IMR-90 (cell line): ENCODE measurements around the gene SLC7A4.

Experiments
- BHLHE40 ChIP-seq: fragments of 150-350 bp; IDR thresholded peaks from 2 replicates; pipeline ENCODE4 v1.6.1; 2016; ENCODE audit warnings: mild to moderate bottlenecking, low read depth, low read length
- CEBPB ChIP-seq: IDR thresholded peaks from 2 replicates; pipeline ENCODE4 v1.6.1; 2012; ENCODE audit warnings: low read depth, low read length, improper control_type of control experiment
- CHD1 ChIP-seq: IDR thresholded peaks from 2 replicates; pipeline ENCODE4 v1.6.1; 2012; ENCODE audit warnings: low read depth, low read length, improper control_type of control experiment
- MAFK ChIP-seq: IDR thresholded peaks from 2 replicates; pipeline ENCODE4 v1.6.1; 2012; ENCODE audit warnings: low read depth, low read length, improper control_type of control experiment
- MAZ ChIP-seq: IDR thresholded peaks from 2 replicates; pipeline ENCODE4 v1.6.1; 2012; ENCODE audit warnings: low read depth, mild to moderate bottlenecking, low read length, improper control_type of control experiment, moderate library complexity, borderline replicate concordance
- MXI1 ChIP-seq: IDR thresholded peaks from 2 replicates; pipeline ENCODE4 v1.6.1; 2012; ENCODE audit warnings: low read depth, mild to moderate bottlenecking, low read length, moderate library complexity, borderline replicate concordance
- POLR2A ChIP-seq: IDR thresholded peaks from 2 replicates; pipeline ENCODE4 v1.6.1; 2012; ENCODE audit warnings: mild to moderate bottlenecking, low read depth, low read length
- RAD21 ChIP-seq: IDR thresholded peaks from 2 replicates; pipeline ENCODE4 v1.6.1; 2012; ENCODE audit warnings: low read length, improper control_type of control experiment
- RCOR1 ChIP-seq: IDR thresholded peaks from 2 replicates; pipeline ENCODE4 v1.6.1; 2012; ENCODE audit warnings: mild to moderate bottlenecking, low read length, improper control_type of control experiment; ENCODE audit not compliant: insufficient replicate concordance
- SMC3 ChIP-seq: fragments of 150-350 bp; IDR thresholded peaks from 2 replicates; pipeline ENCODE4 v1.6.1; 2016; ENCODE audit warnings: low read depth, mild to moderate bottlenecking, antibody characterized with exemption, low read length, moderate library complexity
- USF2 ChIP-seq: fragments of 150-350 bp; IDR thresholded peaks from 2 replicates; pipeline ENCODE4 v1.6.1; 2017; ENCODE audit warnings: mild to moderate bottlenecking, antibody characterized with exemption, low read length, low read depth
- TF ChIP-seq, protein P1 (sequence below): conservative IDR thresholded peaks from 2 replicates; pipeline ENCODE4 v1.5.1; 2012; ENCODE audit warnings: mild to moderate bottlenecking, low read depth, low read length, improper control_type of control experiment

- TF ChIP-seq, protein P1, sequence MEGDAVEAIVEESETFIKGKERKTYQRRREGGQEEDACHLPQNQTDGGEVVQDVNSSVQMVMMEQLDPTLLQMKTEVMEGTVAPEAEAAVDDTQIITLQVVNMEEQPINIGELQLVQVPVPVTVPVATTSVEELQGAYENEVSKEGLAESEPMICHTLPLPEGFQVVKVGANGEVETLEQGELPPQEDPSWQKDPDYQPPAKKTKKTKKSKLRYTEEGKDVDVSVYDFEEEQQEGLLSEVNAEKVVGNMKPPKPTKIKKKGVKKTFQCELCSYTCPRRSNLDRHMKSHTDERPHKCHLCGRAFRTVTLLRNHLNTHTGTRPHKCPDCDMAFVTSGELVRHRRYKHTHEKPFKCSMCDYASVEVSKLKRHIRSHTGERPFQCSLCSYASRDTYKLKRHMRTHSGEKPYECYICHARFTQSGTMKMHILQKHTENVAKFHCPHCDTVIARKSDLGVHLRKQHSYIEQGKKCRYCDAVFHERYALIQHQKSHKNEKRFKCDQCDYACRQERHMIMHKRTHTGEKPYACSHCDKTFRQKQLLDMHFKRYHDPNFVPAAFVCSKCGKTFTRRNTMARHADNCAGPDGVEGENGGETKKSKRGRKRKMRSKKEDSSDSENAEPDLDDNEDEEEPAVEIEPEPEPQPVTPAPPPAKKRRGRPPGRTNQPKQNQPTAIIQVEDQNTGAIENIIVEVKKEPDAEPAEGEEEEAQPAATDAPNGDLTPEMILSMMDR, result no peak
- TF ChIP-seq POLR2A, result no peak
- no peak for TF ChIP-seq CHD1
- TF ChIP-seq USF2, result no peak
- no peak for TF ChIP-seq MXI1
- TF ChIP-seq RCOR1, result no peak
- no peak for TF ChIP-seq CEBPB
- no peak for TF ChIP-seq MAZ
- TF ChIP-seq SMC3, result no peak
- TF ChIP-seq RAD21, result no peak
- no peak for TF ChIP-seq MAFK
- no peak for TF ChIP-seq BHLHE40
Observed at GRCh38 chr22:21028277-21029251, 3.8 kb downstream of the SLC7A4 start.
